ENCODE results near the gene TMEM141. TPM values are rescaled to one million over a fixed set of nuclear protein-coding genes. Genes with fewer than 3 reads are reported as not detected.
A peak's percentile ranks its signal among the peaks of the same experiment; 100 is the strongest.
"Not testable (repeated sequence)": the region's sequence is repeated elsewhere in the genome, so short reads cannot be mapped to it uniquely, and the experiment has no call there.

TMEM141 gene
- total and polyA plus RNA-seq, 10 of the 15 experiments (the other 5 are each of a cell fraction or from before 2014, with no cell fraction given) = 7.8 to 48.6 (median 34.4) TPM

- POLR2A ChIA-PET = interaction anchor here (0.6 kb wide), 1 partner anchor 11 kb away, joined by 3 read pairs; no protein-coding TSS in a partner anchor
- BruUV-seq (replicated peaks); in situ Hi-C loops (cut with MboI); intact Hi-C loops (cut with micrococcal nuclease; ENCODE audit: unreplicated experiment); H3K4me3 ChIP-seq; H3K4me2 ChIP-seq (ENCODE audit: control insufficient read depth, insufficient read depth); H2AFZ ChIP-seq (ENCODE audit: control insufficient read depth, low read depth, low read length); H3K79me2 ChIP-seq (ENCODE audit: control insufficient read depth, insufficient read depth, low read length); H3K27ac ChIP-seq (ENCODE audit: control insufficient read depth, insufficient read depth); RAD21 ChIA-PET (ENCODE audit: unreplicated experiment); DNase-seq (ENCODE audit: low read depth, low spot score); H3K9ac ChIP-seq (ENCODE audit: control insufficient read depth, insufficient read depth, low read length); SMC1A ChIA-PET (ENCODE audit: uncharacterized antibody, unreplicated experiment); H3K27me3 ChIP-seq (replicated peaks in 1 of 2; ENCODE audit: control insufficient read depth in 2 of 2, insufficient read depth in 2 of 2, low read length in 1 of 2); H4K20me1 ChIP-seq (ENCODE audit: control insufficient read depth, insufficient read depth); H3K9me3 ChIP-seq (replicated peaks; ENCODE audit: control insufficient read depth, insufficient read depth, low read length); FAIRE-seq; H3K4me1 ChIP-seq (ENCODE audit: control insufficient read depth, insufficient read depth, low read length); ATAC-seq: not testable (repeated sequence)
- peaks cover 3 to 12% of the 10 kb centered on the region in 2 experiments; a peak in 3 of 4 replicates for H3K36me3 ChIP-seq (ENCODE audit: control insufficient read depth in 2 of 2, insufficient read depth in 2 of 2, low read length in 1 of 2)
- WGBS (ENCODE audit: insufficient coverage, insufficient replicate concordance, low lambda C conversion rate, missing lambda C conversion rate) = 86% methylated on average over 16 of the region's 16 CpGs
- peak; percentile 43; the same call in 1 of the 2 replicates for TF ChIP-seq POLR2A (IDR thresholded peaks at IDR 0.05; ENCODE audit: low read depth, low read length)
- CTCF ChIA-PET = interaction anchor here (0.7 to 1.5 kb wide), 3 partner anchors 9 to 202 kb away, joined by 3 to 4 read pairs (median 3); partner anchors contain the start of gene AJM1
Observed at GRCh38 chr9:136833381-136834048, 42.4 kb downstream of the TMEM141 start.

DNA sequence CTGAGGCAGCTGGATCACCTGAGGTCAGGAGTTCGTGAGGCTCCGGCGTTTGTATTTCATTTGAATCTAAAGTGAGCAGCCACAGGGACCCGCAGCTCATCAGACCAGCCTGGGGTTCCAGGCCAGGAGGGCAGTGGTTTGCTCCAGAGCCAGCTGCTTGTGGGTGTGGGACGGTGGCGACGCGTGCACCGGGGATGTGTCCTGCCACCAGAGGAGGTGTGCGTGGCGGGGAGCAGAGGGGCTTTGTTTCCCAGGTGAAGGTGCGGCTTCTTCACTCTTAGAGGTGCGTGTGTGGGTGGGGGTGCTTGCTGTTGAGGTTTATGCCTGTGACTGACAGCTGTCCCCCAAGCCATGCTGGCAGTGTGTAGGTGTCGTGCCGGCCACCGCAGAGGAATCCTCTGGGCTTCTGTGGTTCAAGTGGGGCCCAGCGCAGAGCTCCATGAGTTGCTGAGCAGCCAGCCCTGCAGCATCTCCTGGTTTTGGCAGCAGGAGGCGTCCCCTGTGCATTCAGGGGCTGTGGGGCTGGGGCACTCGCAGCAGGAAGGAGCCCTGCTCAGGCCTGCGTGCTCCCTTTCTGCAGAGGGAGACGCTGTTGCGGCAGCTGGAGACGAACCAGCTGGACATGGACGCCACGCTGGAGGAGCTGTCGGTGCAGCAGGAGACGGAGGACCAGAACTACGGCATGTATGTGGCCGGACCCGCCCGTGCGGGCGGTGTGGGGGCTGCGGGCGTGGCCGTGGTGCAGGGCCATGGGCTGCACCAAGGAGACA, 44.2 kb downstream of the TMEM141 start:
- intact Hi-C loops (cut with micrococcal nuclease; ENCODE audit: unreplicated experiment) = no loop called here
- Histone ChIP-seq H3K27ac (ENCODE audit: control insufficient read depth, insufficient read depth) (no peak overlapping the region), H3K79me2 (ENCODE audit: control insufficient read depth, insufficient read depth, low read length) (no peaks in the 10 kb centered on the region), H3K4me3 (no peak overlapping the region), H3K27me3 (replicated peaks in 1 of 2; ENCODE audit: control insufficient read depth in 2 of 2, insufficient read depth in 2 of 2, low read length in 1 of 2) (no peaks in the 10 kb centered on the region), H3K9ac (ENCODE audit: control insufficient read depth, insufficient read depth, low read length) (no peak overlapping the region), H3K36me3 (ENCODE audit: control insufficient read depth in 2 of 2, insufficient read depth in 2 of 2, low read length in 1 of 2) (peaks cover 0 to 2% of the 10 kb centered on the region in 2 experiments; a peak in 2 of 4 replicates), H3K4me2 (ENCODE audit: control insufficient read depth, insufficient read depth) (no peak overlapping the region), H3K9me3 (replicated peaks; ENCODE audit: control insufficient read depth, insufficient read depth, low read length) (no peaks in the 10 kb centered on the region), H3K4me1 (ENCODE audit: control insufficient read depth, insufficient read depth, low read length) (no peaks in the 10 kb centered on the region), H2AFZ (ENCODE audit: control insufficient read depth, low read depth, low read length) (no peak overlapping the region), H4K20me1 (ENCODE audit: control insufficient read depth, insufficient read depth) (no peaks in the 10 kb centered on the region)
- in situ Hi-C loops (cut with MboI) = no loop called here
- SMC1A ChIA-PET (ENCODE audit: uncharacterized antibody, unreplicated experiment) = no interaction called here
- no peak for ATAC-seq
- no peak for FAIRE-seq
- DNase-seq (ENCODE audit: low read depth, low spot score) = no peak
- CTCF ChIA-PET = interaction anchor here (0.6 to 1.4 kb wide), 3 partner anchors 22 to 200 kb away, joined by 3 to 5 read pairs (median 3); no protein-coding TSS in a partner anchor
- no TSS peak for BruUV-seq (replicated peaks)
- POLR2A ChIA-PET = interaction anchor here (0.6 kb wide), 1 partner anchor 248 kb away, joined by 3 read pairs; no protein-coding TSS in a partner anchor
- 95% methylated on average over 36 of the region's 36 CpGs for WGBS (ENCODE audit: insufficient coverage, insufficient replicate concordance, low lambda C conversion rate, missing lambda C conversion rate)
- RAD21 ChIA-PET (ENCODE audit: unreplicated experiment) = no interaction called here
- TF ChIP-seq POLR2A (IDR thresholded peaks at IDR 0.05; ENCODE audit: low read depth, low read length) = peak; percentile 57; the same call in 1 of the 2 replicates
- no peak for TF ChIP-seq JUNB (IDR thresholded peaks at IDR 0.05)
